ENCODE results near the gene VILL.

The VILL gene

DNA sequence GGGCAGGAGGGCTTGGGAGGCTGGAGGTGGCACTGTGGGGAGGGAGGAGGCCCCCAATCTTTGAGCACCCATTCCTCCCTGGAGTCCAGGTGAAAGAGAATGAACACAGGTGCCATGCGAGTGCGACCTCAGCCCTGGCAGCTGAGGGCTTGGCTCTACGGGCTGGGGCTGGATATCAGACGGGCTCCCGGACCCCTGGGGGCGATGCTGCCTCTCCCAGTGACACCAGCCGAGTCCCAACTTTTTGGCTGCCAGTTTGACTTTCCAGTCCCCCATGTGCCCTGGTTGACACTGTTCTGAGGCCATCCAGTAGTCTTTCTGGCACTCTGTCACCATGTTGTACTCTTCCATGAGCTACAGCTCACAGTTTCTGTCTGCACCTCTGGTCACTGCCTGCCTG is 1.2 kb downstream of the VILL start:
- TF ChIP-seq, protein P1, sequence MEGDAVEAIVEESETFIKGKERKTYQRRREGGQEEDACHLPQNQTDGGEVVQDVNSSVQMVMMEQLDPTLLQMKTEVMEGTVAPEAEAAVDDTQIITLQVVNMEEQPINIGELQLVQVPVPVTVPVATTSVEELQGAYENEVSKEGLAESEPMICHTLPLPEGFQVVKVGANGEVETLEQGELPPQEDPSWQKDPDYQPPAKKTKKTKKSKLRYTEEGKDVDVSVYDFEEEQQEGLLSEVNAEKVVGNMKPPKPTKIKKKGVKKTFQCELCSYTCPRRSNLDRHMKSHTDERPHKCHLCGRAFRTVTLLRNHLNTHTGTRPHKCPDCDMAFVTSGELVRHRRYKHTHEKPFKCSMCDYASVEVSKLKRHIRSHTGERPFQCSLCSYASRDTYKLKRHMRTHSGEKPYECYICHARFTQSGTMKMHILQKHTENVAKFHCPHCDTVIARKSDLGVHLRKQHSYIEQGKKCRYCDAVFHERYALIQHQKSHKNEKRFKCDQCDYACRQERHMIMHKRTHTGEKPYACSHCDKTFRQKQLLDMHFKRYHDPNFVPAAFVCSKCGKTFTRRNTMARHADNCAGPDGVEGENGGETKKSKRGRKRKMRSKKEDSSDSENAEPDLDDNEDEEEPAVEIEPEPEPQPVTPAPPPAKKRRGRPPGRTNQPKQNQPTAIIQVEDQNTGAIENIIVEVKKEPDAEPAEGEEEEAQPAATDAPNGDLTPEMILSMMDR (conservative IDR thresholded peaks at IDR 0.05; ENCODE audit: low read depth, low read length): no peak
- H3K9ac ChIP-seq: no peak overlapping the region
- no peaks in the 10 kb centered on the region for H3K79me2 ChIP-seq (ENCODE audit: insufficient read depth, low read depth)
- H3K4me2 ChIP-seq: no peak overlapping the region
- no peaks in the 10 kb centered on the region for H3K27me3 ChIP-seq (ENCODE audit: insufficient read depth, low read depth)
- no peak overlapping the region for H2AFZ ChIP-seq (ENCODE audit: low read depth)
- H3K4me3 ChIP-seq (IDR thresholded peaks at IDR 0.05; ENCODE audit: insufficient read depth, low read depth, low read length): no peak overlapping the region
- H4K20me1 ChIP-seq (ENCODE audit: insufficient read depth): no peaks in the 10 kb centered on the region
- peaks cover 6% of the 10 kb centered on the region for H3K4me1 ChIP-seq (ENCODE audit: low read depth, poor library complexity, severe bottlenecking)
- no peak overlapping the region for H3K27ac ChIP-seq
- no peaks in the 10 kb centered on the region for H3K36me3 ChIP-seq (ENCODE audit: insufficient read depth)

- Histone ChIP-seq H3K27ac (no peak overlapping the region), H2AFZ (ENCODE audit: low read depth) (no peak overlapping the region), H3K36me3 (ENCODE audit: insufficient read depth) (no peaks in the 10 kb centered on the region), H3K4me3 (IDR thresholded peaks at IDR 0.05; ENCODE audit: insufficient read depth, low read depth, low read length) (no peak overlapping the region), H4K20me1 (ENCODE audit: insufficient read depth) (no peaks in the 10 kb centered on the region), H3K79me2 (ENCODE audit: insufficient read depth, low read depth) (no peaks in the 10 kb centered on the region), H3K4me1 (ENCODE audit: low read depth, poor library complexity, severe bottlenecking) (peaks cover 6% of the 10 kb centered on the region), H3K4me2 (no peak overlapping the region), H3K27me3 (ENCODE audit: insufficient read depth, low read depth) (no peaks in the 10 kb centered on the region), H3K9ac (no peak overlapping the region)
- TF ChIP-seq, protein P1 (conservative IDR thresholded peaks at IDR 0.05; ENCODE audit: low read depth, low read length): no peak
Observed at GRCh38 chr3:37992271-37993066, 1.9 kb downstream of the VILL start.

GRCh38 chr3:37993067-37993455 is 2.5 kb downstream of the VILL start:
- H2AFZ ChIP-seq (ENCODE audit: low read depth): peak overlapping the region; percentile 61; the same call in 1 of the 2 replicates
- no peak overlapping the region for H3K4me2 ChIP-seq
- TF ChIP-seq, protein P1 (conservative IDR thresholded peaks at IDR 0.05; ENCODE audit: low read depth, low read length): no peak
- H4K20me1 ChIP-seq (ENCODE audit: insufficient read depth): no peaks in the 10 kb centered on the region
- peaks cover 7% of the 10 kb centered on the region for H3K4me1 ChIP-seq (ENCODE audit: low read depth, poor library complexity, severe bottlenecking)
- no peak overlapping the region for H3K27ac ChIP-seq
- no peak overlapping the region for H3K9ac ChIP-seq
- H3K36me3 ChIP-seq (ENCODE audit: insufficient read depth): no peaks in the 10 kb centered on the region
- H3K79me2 ChIP-seq (ENCODE audit: insufficient read depth, low read depth): no peaks in the 10 kb centered on the region
- no peaks in the 10 kb centered on the region for H3K27me3 ChIP-seq (ENCODE audit: insufficient read depth, low read depth)
- no peak overlapping the region for H3K4me3 ChIP-seq (IDR thresholded peaks at IDR 0.05; ENCODE audit: insufficient read depth, low read depth, low read length)

GRCh38 chr3:37993460-37993819 is 2.9 kb downstream of the VILL start:
- Histone ChIP-seq H3K27ac (no peak overlapping the region), H3K4me2 (peak overlapping the region; percentile 17; the same call in 1 of the 2 replicates), H3K79me2 (ENCODE audit: insufficient read depth, low read depth) (no peaks in the 10 kb centered on the region), H2AFZ (ENCODE audit: low read depth) (peak overlapping the region; percentile 61; the same call in 1 of the 2 replicates), H3K4me1 (ENCODE audit: low read depth, poor library complexity, severe bottlenecking) (peaks cover 10% of the 10 kb centered on the region), H4K20me1 (ENCODE audit: insufficient read depth) (no peaks in the 10 kb centered on the region), H3K9ac (peak overlapping the region; percentile 73; the same call in 1 of the 2 replicates), H3K27me3 (ENCODE audit: insufficient read depth, low read depth) (no peaks in the 10 kb centered on the region), H3K4me3 (IDR thresholded peaks at IDR 0.05; ENCODE audit: insufficient read depth, low read depth, low read length) (peak overlapping the region; percentile 29), H3K36me3 (ENCODE audit: insufficient read depth) (no peaks in the 10 kb centered on the region)
- TF ChIP-seq, protein P1 (conservative IDR thresholded peaks at IDR 0.05; ENCODE audit: low read depth, low read length): no peak
